Ovary (tissue), 3 donors: Measurements from ENCODE around the gene ACACB.

ENCODE experiments used
- CTCF ChIP-seq, 3 donors: fragments of 450-650 bp in 2 of 3; fragments of 200-600 bp in 1 of 3; IDR thresholded peaks; one replicate each; pipeline versions ENCODE4 v1.5.1 to v1.8.0; 2016 to 2022; ENCODE audit warnings: antibody characterized with exemption in 3 of 3, mild to moderate bottlenecking in 1 of 3
- EP300 ChIP-seq: sonication (generic); formaldehyde crosslinking; IDR thresholded peaks from one replicate; pipeline ENCODE4 v1.6.1; 2017; ENCODE audit warnings: antibody characterized with exemption
- donor health status: DM: no; HTN: no; CAD: no.

- TF ChIP-seq CTCF (IDR thresholded peaks at IDR 0.05) (no peak), EP300 (no peak)
Observed at GRCh38 chr12:109273354-109273753, 157.0 kb downstream of the ACACB start.
